ENCODE results near the gene ZNF519.
"Not testable (repeated sequence)": the region's sequence is repeated elsewhere in the genome, so short reads cannot be mapped to it uniquely, and the experiment has no call there.

Gene ZNF519

DNA sequence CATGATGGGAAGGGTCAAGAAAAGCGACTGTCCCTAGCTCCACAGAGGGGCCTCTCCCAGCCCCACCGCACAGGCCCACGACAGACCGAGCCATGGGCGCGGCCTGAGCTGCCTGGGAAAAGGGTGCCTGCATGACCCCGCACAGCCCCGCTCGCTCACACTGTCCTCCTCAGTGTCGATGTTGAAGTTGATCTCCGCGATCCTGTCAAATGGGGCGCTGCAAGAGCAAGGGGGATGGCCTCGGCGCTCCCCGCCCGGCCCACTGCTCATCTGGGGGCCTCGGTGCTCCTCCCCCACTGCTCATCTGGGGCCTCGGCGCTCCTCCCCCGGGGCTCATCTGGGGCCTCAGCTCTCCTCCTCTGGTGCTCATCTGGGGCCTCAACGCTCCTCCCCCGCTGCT, 14.5 kb upstream of the ZNF519 start:
- not testable (repeated sequence) for DNase-seq

DNA sequence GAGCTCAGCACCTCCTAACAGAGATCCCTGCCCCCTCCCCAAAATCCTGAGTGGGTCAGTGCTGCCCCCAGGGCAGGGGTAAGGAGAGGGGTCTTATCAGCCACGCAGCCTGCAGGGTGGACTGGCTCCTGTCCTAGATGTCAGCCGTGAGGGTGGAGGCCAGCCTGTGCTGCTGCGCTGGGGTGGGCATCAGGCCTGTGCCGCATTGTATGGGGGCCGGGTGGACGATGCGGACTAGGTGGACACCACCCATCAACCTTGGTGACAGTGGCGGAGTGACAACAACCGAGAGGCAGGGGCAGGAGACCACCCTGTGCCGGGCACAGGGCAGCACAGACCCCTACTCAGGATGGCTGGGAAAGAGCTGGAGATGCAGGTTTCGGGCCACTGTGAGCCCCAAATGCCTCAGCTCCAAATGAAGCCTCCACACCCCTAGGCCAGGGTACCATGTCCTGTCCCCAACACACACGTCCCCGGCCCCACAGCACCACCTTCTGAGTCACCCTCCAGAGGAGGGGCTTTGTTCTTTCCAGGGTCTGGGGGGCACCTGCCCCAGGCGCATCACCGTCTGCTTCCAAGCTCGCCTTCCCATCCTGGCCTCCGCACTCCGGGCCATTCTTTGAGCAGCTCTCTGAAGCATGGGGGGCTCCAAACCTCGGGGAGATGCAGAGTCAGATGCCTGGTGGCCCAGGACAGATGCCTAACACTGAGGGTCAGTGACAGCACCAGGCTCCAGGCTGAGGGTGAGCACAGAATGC, 13.5 kb upstream of the ZNF519 start:
- DNase-seq: not testable (repeated sequence)

- DNase-seq: not testable (repeated sequence)
Observed at GRCh38 chr18:14145021-14145420, 12.8 kb upstream of the ZNF519 start.

GRCh38 chr18:14144628-14144895, 12.3 kb upstream of the ZNF519 start:
- no peak for DNase-seq

GRCh38 chr18:14143871-14144627, 11.8 kb upstream of the ZNF519 start:
- not testable (repeated sequence) for DNase-seq

- not testable (repeated sequence) for DNase-seq
Observed at GRCh38 chr18:14143396-14143795, 11.2 kb upstream of the ZNF519 start.

DNA sequence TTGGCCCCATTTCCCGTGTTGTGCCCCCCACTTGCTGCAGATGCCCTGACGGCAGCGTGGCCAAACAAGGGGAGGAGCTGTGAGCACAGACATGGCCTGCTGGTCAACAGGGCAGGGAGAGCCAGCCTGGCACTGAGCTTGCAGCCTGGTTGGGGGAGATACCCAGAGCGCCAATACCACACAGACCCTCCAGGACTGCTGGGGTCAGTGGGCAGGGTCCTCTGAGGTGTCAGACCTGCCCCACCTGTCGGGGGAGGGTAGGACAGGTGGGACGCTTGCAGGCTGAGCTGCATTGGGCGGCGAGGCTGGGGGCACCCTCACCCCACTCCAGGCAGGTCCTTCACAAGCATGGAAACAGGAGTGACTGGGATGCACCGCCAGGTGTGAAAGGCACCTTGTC, 9.9 kb upstream of the ZNF519 start:
- not testable (repeated sequence) for DNase-seq

DNA sequence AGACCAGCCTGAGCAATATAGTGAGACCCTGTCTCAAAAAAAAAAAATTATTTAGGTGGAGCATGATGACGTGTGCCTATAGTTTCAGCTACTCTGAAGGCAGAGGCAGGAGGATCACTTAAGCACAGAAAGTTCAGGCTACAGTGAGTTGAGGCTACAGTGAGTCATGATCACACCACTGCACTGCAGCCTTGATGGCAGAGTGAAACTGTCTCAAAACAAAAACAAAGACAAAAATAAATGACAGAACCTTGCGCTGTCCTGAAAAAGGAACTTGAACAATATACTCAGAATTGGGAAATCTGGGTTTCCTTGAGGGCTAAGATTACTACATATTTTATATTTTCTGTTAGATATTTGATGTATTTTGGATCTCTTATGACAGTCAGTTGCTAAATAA, 7.3 kb upstream of the ZNF519 start:
- DNase-seq: not testable (repeated sequence)

DNA sequence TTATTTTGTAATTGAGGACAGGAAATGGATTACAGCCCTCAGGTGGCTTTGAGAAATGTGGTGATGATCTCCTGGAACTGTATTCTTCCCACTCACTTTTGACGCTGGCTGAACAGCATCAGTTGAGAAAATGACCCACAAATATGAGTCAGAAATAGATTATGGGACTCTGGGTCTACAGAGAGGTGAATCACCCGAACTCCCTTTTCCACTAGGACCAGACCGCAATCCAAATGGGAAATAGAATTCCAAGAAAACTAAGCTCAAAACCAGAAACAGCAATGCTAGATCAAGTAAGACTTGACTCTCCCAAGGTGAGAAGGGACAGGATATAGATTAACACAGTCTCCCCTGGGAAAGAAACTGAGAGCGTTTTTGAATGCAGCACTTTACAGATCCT, 5.7 kb upstream of the ZNF519 start:
- not testable (repeated sequence) for DNase-seq

- not testable (repeated sequence) for DNase-seq
Observed at GRCh38 chr18:14131696-14132270, 452 bp downstream of the ZNF519 start.

DNA sequence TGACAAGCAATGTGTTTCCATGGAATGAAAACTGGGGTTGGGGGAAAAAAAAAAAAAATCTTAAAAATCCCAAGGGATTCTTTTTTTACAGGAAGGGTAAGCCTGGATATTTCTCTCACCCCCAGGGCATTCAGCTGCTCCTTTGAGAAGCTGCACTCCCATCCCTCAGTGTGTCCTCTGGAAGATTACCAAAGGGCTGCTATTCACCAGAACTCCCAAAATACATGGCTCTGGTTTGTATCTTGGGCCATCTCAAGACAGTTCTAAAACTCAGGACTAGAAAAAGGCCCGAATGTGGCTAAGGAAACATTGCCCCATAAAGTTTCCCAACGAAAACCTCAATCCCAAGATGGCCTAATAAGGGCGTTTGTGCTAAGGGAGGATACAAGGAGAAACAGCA, 1.4 kb downstream of the ZNF519 start:
- not testable (repeated sequence) for DNase-seq

- no peak for DNase-seq
Observed at GRCh38 chr18:14124689-14125088, 7.5 kb downstream of the ZNF519 start.

- DNase-seq: no peak
Observed at GRCh38 chr18:14122097-14122496, 10.1 kb downstream of the ZNF519 start.

DNA sequence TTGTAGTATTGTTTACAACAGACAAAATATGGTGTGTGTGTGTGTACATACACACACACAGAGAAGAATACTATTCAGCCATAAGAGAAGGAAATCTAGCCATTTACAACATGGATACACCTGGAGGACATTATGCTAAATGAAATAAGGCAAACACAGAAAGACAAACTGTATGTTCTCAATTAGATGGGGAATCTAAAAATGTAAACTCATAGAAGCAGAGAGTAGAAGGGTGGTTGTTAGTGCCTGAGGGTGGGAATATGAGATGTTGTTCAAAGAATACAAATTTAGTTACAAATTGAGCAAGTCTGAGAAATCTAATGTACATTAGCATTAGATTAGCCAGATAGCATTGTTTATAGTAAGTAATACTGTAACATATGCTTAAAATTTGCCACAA, 11.3 kb downstream of the ZNF519 start:
- no peak for DNase-seq

DNA sequence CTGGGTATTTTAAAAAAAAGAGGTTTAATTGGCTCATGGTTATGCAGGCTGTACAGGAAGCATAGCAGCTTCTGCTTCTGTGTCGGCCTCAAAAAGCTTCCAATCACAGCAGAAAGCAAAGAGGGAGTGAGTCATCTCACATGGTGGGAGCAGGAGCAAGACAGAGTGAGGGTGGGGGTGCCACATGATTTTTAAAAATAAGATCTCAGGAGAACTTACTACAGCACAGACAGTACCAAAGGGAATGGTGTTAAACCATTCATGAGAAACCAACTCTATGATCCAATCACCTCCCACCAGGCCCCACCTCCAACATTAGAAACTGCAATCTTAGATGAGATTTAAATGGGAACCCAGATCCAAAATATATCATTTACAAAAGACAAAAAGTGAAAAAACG, 14.6 kb downstream of the ZNF519 start:
- no peak for DNase-seq

DNA sequence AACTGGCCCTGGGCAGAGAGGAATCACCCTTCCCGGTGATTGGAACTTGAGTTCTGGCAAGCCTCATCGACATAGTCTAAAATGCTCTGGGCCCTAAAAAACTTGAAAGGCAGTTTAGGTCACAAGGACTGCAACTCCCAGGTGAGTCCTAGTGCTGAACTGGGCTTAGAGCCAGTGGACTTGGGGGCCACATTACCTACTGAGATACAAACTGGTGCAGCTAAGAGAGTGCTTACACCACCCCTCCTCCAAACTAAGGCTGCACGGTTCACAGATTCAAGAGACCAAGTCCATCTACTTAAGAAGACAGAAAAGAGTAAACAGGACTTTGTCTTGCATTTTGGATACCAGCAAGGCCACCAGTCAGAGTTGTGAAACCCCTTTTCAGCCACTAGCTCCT, 25.3 kb downstream of the ZNF519 start:
- DNase-seq: no peak

GRCh38 chr18:14104906-14105748, 27.1 kb downstream of the ZNF519 start:
- DNase-seq: no peak

GRCh38 chr18:14104201-14104600, 28.0 kb downstream of the ZNF519 start:
- no peak for DNase-seq

GRCh38 chr18:14100503-14101286, 31.5 kb downstream of the ZNF519 start:
- no peak for DNase-seq

DNA sequence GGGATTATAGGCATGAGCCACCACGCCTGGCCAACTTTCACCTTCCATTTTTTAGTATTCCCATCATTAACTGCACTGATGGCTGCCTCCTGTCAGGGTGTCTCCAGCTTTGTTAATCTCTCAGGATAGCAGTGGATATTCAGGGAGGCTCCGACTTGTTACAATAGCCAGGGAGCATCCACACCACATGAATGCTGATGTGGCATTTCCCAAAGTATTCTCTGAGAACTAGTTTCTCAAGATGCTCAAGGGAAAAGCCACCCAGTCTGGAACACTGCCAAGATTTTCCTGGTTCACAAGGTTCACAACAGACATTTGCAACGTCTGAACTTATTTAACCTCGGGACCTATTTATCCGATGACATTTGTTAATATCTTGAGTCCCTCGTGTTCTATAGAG, 33.8 kb downstream of the ZNF519 start:
- no peak for DNase-seq

DNA sequence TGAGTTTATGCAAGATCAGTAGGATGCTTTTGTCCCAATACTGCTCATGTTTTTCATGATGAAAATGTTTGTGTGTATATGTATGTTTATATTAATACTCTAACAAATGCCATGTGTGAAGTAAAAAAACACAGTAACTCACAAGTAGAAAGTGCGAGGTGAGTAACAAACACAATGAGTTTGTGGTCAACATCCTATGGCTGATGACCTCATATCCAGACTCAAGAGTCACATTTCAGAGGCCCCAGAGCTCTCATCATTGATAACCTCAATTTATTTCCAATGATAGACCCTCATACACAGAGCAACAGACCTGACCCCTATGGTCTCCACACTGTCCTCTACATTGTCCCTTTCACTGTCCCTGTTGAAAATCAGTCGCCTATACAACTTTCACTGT, 34.5 kb downstream of the ZNF519 start:
- no peak for DNase-seq

DNA sequence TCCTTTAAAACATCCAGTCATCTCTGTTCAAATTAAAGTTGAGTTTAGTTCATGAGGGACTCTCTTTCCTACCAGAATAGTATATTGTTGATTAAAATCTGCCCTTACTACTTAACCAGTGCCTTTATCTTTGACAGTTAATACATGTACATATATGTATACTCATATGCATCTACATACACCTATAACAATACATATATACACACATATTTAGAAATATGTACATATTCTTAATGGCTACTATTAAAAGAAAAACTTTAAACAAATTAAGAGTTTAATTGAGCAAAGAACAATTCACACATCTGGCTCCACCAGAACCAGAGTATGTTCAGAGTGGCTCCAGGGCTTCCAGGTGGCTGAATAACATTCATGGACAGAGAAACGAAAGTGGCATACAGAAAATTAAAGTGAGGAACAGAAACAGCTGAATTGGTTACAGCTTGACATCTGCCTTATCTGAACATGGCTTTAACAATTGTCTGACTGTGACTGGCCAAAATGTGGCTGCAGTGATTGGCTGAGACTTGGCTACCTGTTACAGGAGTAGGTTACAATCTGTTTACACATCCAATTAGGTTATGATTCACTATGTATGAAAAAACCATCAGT, 38.8 kb downstream of the ZNF519 start:
- DNase-seq: no peak

Measured in cortex of kidney (tissue), 1 donor.